ENCODE measurements around the gene PIK3AP1. TPM values are rescaled to one million over a fixed set of nuclear protein-coding genes. Genes with fewer than 3 reads are reported as not detected.
"Not testable (repeated sequence)": the region's sequence is repeated elsewhere in the genome, so short reads cannot be mapped to it uniquely, and the experiment has no call there.

The PIK3AP1 gene
- total and polyA plus RNA-seq, 10 donors, result 59.8 to 256 (median 183) TPM

GRCh38 chr10:96577069-96577468 lies 143.2 kb downstream of the PIK3AP1 start:
- intact Hi-C loops (cut with DNase I; ENCODE audit: low total_unique reads), result no loop called here
- no peak for DNase-seq
- no peak overlapping the region for H3K4me3 ChIP-seq
- H3K36me3 ChIP-seq, result peaks cover 0 to 38% (median 11%) of the 10 kb centered on the region in 6 donors
- H3K4me1 ChIP-seq, result peaks cover 32 to 78% (median 51%) of the 10 kb centered on the region in 6 donors
- WGBS, 5 donors, result 83 to 100% (median 98%) methylated on average over 1 of the region's 1 CpG
- TF ChIP-seq POLR2A (IDR thresholded peaks at IDR 0.05), result no peak
- TF ChIP-seq POLR2AphosphoS5 (IDR thresholded peaks at IDR 0.05), result no peak
- TF ChIP-seq CTCF (IDR thresholded peaks at IDR 0.05 in 8 of 11, conservative IDR thresholded peaks at IDR 0.05 in 3 of 11), result no peak
- no peaks in the 10 kb centered on the region for H3K9me3 ChIP-seq
- no peaks in the 10 kb centered on the region for H3K27me3 ChIP-seq (replicated peaks in 1 of 7)
- H3K27ac ChIP-seq, result no peak overlapping the region

GRCh38 chr10:96576277-96576980 lies 143.9 kb downstream of the PIK3AP1 start:
- Histone ChIP-seq H3K9me3 (no peaks in the 10 kb centered on the region), H3K36me3 (peaks cover 0 to 43% (median 11%) of the 10 kb centered on the region in 6 donors), H3K4me1 (peaks cover 25 to 77% (median 44%) of the 10 kb centered on the region in 6 donors), H3K27ac (no peak overlapping the region), H3K4me3 (no peak overlapping the region), H3K27me3 (replicated peaks in 1 of 7) (no peaks in the 10 kb centered on the region)
- no peak for DNase-seq
- TF ChIP-seq POLR2AphosphoS5 (IDR thresholded peaks at IDR 0.05) (no peak), POLR2A (IDR thresholded peaks at IDR 0.05) (no peak), CTCF (IDR thresholded peaks at IDR 0.05 in 8 of 11, conservative IDR thresholded peaks at IDR 0.05 in 3 of 11) (no peak)
- intact Hi-C loops (cut with DNase I; ENCODE audit: low total_unique reads), result no loop called here
- WGBS, 5 donors, result 25 to 53% (median 31%) methylated on average over 1 of the region's 1 CpG

- H3K4me3 ChIP-seq; DNase-seq; H3K9me3 ChIP-seq; H3K27me3 ChIP-seq (replicated peaks in 1 of 7); intact Hi-C loops (cut with DNase I; ENCODE audit: low total_unique reads); H3K27ac ChIP-seq: not testable (repeated sequence)
- WGBS, 5 donors, result 93 to 100% (median 95%) methylated on average over 2 of the region's 2 CpGs
- peaks cover 23 to 77% (median 34%) of the 10 kb centered on the region in 6 donors for H3K4me1 ChIP-seq
- H3K36me3 ChIP-seq, result peaks cover 0 to 59% (median 11%) of the 10 kb centered on the region in 6 donors
These were observed 145.8 kb downstream of the PIK3AP1 start for GRCh38 chr10:96574564-96574963.

- no peaks in the 10 kb centered on the region for H3K27me3 ChIP-seq (replicated peaks in 1 of 7)
- intact Hi-C loops (cut with DNase I; ENCODE audit: low total_unique reads), result no loop called here
- H3K4me1 ChIP-seq, result peaks cover 15 to 77% (median 23%) of the 10 kb centered on the region in 6 donors
- no peak for DNase-seq
- 95 to 97% (median 95%) methylated on average over 5 of the region's 5 CpGs for WGBS, 5 donors
- peaks cover 0 to 73% (median 13%) of the 10 kb centered on the region in 6 donors for H3K36me3 ChIP-seq
- no peak for TF ChIP-seq CTCF (IDR thresholded peaks at IDR 0.05 in 8 of 11, conservative IDR thresholded peaks at IDR 0.05 in 3 of 11)
- TF ChIP-seq POLR2AphosphoS5 (IDR thresholded peaks at IDR 0.05), result no peak
- TF ChIP-seq POLR2A (IDR thresholded peaks at IDR 0.05), result no peak
- H3K4me3 ChIP-seq, result no peak overlapping the region
- no peaks in the 10 kb centered on the region for H3K9me3 ChIP-seq
- H3K27ac ChIP-seq, result no peak overlapping the region
These were observed 147.3 kb downstream of the PIK3AP1 start for GRCh38 chr10:96573036-96573435.
